H9 (cell line): ENCODE results near the gene ARCN1. TPM values are rescaled to one million over a fixed set of nuclear protein-coding genes. Genes with fewer than 3 reads are reported as not detected.

ENCODE experiments used
- DNase-seq: peaks from one replicate; pipeline ENCODE4 v3.0.0-alpha.2; 2017
- H2AFZ ChIP-seq: one replicate; pipeline ENCODE4 v1.6.1; 2013; ENCODE audit warnings: mild to moderate bottlenecking, low read length, control low read depth, moderate library complexity
- H2AK5ac ChIP-seq: 2 replicates; pipeline ENCODE4 v1.6.1; 2013; ENCODE audit warnings: low read length, control low read depth, mixed read lengths; ENCODE audit not compliant: insufficient read length
- H2BK120ac ChIP-seq: one replicate; pipeline ENCODE4 v1.6.1; 2013; ENCODE audit warnings: low read depth, mild to moderate bottlenecking, low read length, control low read depth, inconsistent platforms; ENCODE audit not compliant: poor library complexity, severe bottlenecking
- H2BK12ac ChIP-seq: 2 replicates; pipeline ENCODE4 v1.6.1; 2013; ENCODE audit warnings: low read length, control low read depth, mixed read lengths, low read depth; ENCODE audit not compliant: insufficient read length
- H2BK15ac ChIP-seq: 2 replicates; pipeline ENCODE4 v1.6.1; 2013; ENCODE audit warnings: low read depth, low read length, control low read depth
- H2BK20ac ChIP-seq: one replicate; pipeline ENCODE4 v1.6.1; 2013; ENCODE audit warnings: low read depth, mild to moderate bottlenecking, low read length, control low read depth, inconsistent platforms; ENCODE audit not compliant: poor library complexity, severe bottlenecking
- H2BK5ac ChIP-seq: 2 replicates; pipeline ENCODE4 v1.6.1; 2013; ENCODE audit warnings: low read length, control low read depth, mixed read lengths; ENCODE audit not compliant: insufficient read length
- H3K14ac ChIP-seq: 2 replicates; pipeline ENCODE4 v1.6.1; 2013; ENCODE audit warnings: low read length, control low read depth; ENCODE audit not compliant: insufficient read depth
- H3K18ac ChIP-seq: 2 replicates; pipeline ENCODE4 v1.6.1; 2013; ENCODE audit warnings: low read depth, mild to moderate bottlenecking, mixed read lengths, low read length, control low read depth; ENCODE audit not compliant: insufficient read length
- H3K23ac ChIP-seq: 2 replicates; pipeline ENCODE4 v1.6.1; 2013; ENCODE audit warnings: low read length, control low read depth, mixed read lengths, low read depth; ENCODE audit not compliant: insufficient read length
- H3K23me2 ChIP-seq: 2 replicates; pipeline ENCODE4 v1.6.1; 2013; ENCODE audit warnings: low read depth, mild to moderate bottlenecking, mixed read lengths, low read length, control low read depth; ENCODE audit not compliant: insufficient read length, poor library complexity, severe bottlenecking
- H3K27ac ChIP-seq: 2 replicates; pipeline ENCODE4 v1.5.1; 2013; ENCODE audit warnings: low read length, control low read depth, mixed read lengths, low read depth; ENCODE audit not compliant: insufficient read length
- H3K27me3 ChIP-seq: 2 replicates; pipeline ENCODE4 v1.6.1; 2013; ENCODE audit warnings: low read length, control low read depth, inconsistent platforms; ENCODE audit not compliant: insufficient read depth
- H3K4ac ChIP-seq: 2 replicates; pipeline ENCODE4 v1.6.1; 2013; ENCODE audit warnings: low read depth, mild to moderate bottlenecking, control low read depth, inconsistent platforms, low read length, moderate library complexity
- H3K4me1 ChIP-seq: 2 replicates; pipeline ENCODE4 v1.6.1; 2013; ENCODE audit warnings: low read length, control low read depth, inconsistent platforms; ENCODE audit not compliant: insufficient read depth
- H3K4me2 ChIP-seq: 2 replicates; pipeline ENCODE4 v1.6.1; 2013; ENCODE audit warnings: low read length, control low read depth, mixed read lengths; ENCODE audit not compliant: insufficient read length, insufficient read depth
- H3K56ac ChIP-seq: 2 replicates; pipeline ENCODE4 v1.6.1; 2013; ENCODE audit warnings: low read depth, mild to moderate bottlenecking, mixed read lengths, low read length, control low read depth; ENCODE audit not compliant: insufficient read length
- H3K79me1 ChIP-seq: 2 replicates; pipeline ENCODE4 v1.6.1; 2013; ENCODE audit warnings: low read depth, mild to moderate bottlenecking, moderate library complexity, low read length, control low read depth, inconsistent platforms; ENCODE audit not compliant: insufficient read depth, poor library complexity, severe bottlenecking
- H3K79me2 ChIP-seq: 2 replicates; pipeline ENCODE4 v1.6.1; 2013; ENCODE audit warnings: low read length, control low read depth, inconsistent platforms; ENCODE audit not compliant: insufficient read depth
- H3K9ac ChIP-seq: 2 replicates; pipeline ENCODE4 v1.6.1; 2013; ENCODE audit warnings: low read length, control low read depth, mixed read lengths; ENCODE audit not compliant: insufficient read length; ENCODE audit errors: extremely low read depth
- H3K9me3 ChIP-seq: one replicate; pipeline ENCODE4 v1.6.1; 2013; ENCODE audit warnings: low read depth, low read length, inconsistent platforms; ENCODE audit not compliant: control insufficient read depth
- H3T11ph ChIP-seq: one replicate; pipeline ENCODE4 v1.6.1; 2013; ENCODE audit warnings: mild to moderate bottlenecking, low read length, control low read depth, inconsistent platforms
- H4K20me1 ChIP-seq: one replicate; pipeline ENCODE4 v1.6.1; 2013; ENCODE audit not compliant: control insufficient read depth, insufficient read length, insufficient read depth
- H4K5ac ChIP-seq: 2 replicates; pipeline ENCODE4 v1.6.1; 2013; ENCODE audit warnings: low read depth, mild to moderate bottlenecking, mixed read lengths, low read length, control low read depth; ENCODE audit not compliant: insufficient read length
- H4K8ac ChIP-seq: replicated peaks from 2 replicates; pipeline ENCODE4 v1.6.1; 2013; ENCODE audit warnings: low read length, control low read depth, mixed read lengths, low read depth; ENCODE audit not compliant: insufficient read length
- H4K91ac ChIP-seq: 2 replicates; pipeline ENCODE4 v1.6.1; 2013; ENCODE audit warnings: low read depth, mild to moderate bottlenecking, moderate library complexity, mixed read lengths, low read length, control low read depth; ENCODE audit not compliant: insufficient read length
- H3K27ac Mint-ChIP-seq, 3 experiments: 2 replicates in 2 of 3; 3 replicates in 1 of 3; pipeline ENCODE4 v1.8.0; 2020 to 2021; ENCODE audit warnings: mixed read lengths in 3 of 3, mild to moderate bottlenecking in 1 of 3, moderate library complexity in 1 of 3
- H3K27me3 Mint-ChIP-seq: 2 replicates; pipeline ENCODE4 v1.8.0; 2021; ENCODE audit warnings: low read depth, mild to moderate bottlenecking, moderate library complexity, mixed read lengths
- H3K36me3 Mint-ChIP-seq, 3 experiments: 2 replicates in 2 of 3; 3 replicates in 1 of 3; pipeline ENCODE4 v1.8.0; 2020 to 2021; ENCODE audit warnings: low read depth in 3 of 3, mixed read lengths in 3 of 3; ENCODE audit not compliant: insufficient read depth in 1 of 3
- H3K4me1 Mint-ChIP-seq, 2 experiments: 2 replicates each; pipeline ENCODE4 v1.8.0; 2020; ENCODE audit warnings: mixed read lengths in 2 of 2
- H3K4me3 Mint-ChIP-seq, 2 experiments: 2 replicates in 1 of 2; 3 replicates in 1 of 2; pipeline ENCODE4 v1.8.0; 2020 to 2021; ENCODE audit warnings: mild to moderate bottlenecking in 2 of 2, mixed read lengths in 2 of 2, moderate library complexity in 1 of 2
- H3K9me3 Mint-ChIP-seq, 2 experiments: 2 replicates in 1 of 2; 3 replicates in 1 of 2; pipeline ENCODE4 v1.8.0; 2020; ENCODE audit warnings: mild to moderate bottlenecking in 2 of 2, mixed read lengths in 2 of 2, moderate library complexity in 1 of 2
- CTCF ChIP-seq: fragments of 200-600 bp; sonication (generic); conservative IDR thresholded peaks from 3 replicates; pipeline ENCODE4 v1.8.0; 2021; ENCODE audit warnings: antibody characterized with exemption, mild to moderate bottlenecking
- WGBS: extraction: QIAGEN DNeasy Blood & Tissue Kit; methylation state at CpG from one replicate; pipeline ENCODE4 v1.1.7; 2013; ENCODE audit warnings: missing lambda C conversion rate, low lambda C conversion rate, mixed read lengths; ENCODE audit not compliant: insufficient read length; ENCODE audit errors: extremely low coverage; 5-methylcytosine and 5-hydroxymethylcytosine counted together
- total RNA-seq: library from RNA; stranded (reverse); gene quantifications from 2 replicates; pipeline ENCODE4 v1.2.1, GENCODE V29; 2021

ARCN1 gene
- total RNA-seq, 1 experiment from 2014 or later = 152 TPM

- H2AK5ac ChIP-seq = no peak overlapping the region
- no peak overlapping the region for H3T11ph ChIP-seq
- peaks cover 41 to 90% (median 85%) of the 10 kb centered on the region in 3 experiments; a peak in 6 of 7 replicates for H3K36me3 Mint-ChIP-seq
- H3K14ac ChIP-seq = no peak overlapping the region
- H3K79me2 ChIP-seq = no peaks in the 10 kb centered on the region
- no peaks in the 10 kb centered on the region for H3K23me2 ChIP-seq
- H3K27me3 Mint-ChIP-seq = no peaks in the 10 kb centered on the region
- H3K18ac ChIP-seq = no peak overlapping the region
- no peak overlapping the region for H3K27ac ChIP-seq
- peak overlapping the region in 1 of 3 experiments; percentile 28; a peak in 1 of 7 replicates for H3K27ac Mint-ChIP-seq
- H3K56ac ChIP-seq = no peak overlapping the region
- no peak overlapping the region for H2BK120ac ChIP-seq
- H3K4me1 Mint-ChIP-seq = no peaks in the 10 kb centered on the region
- H2BK5ac ChIP-seq = no peak overlapping the region
- H4K91ac ChIP-seq = no peak overlapping the region
- no peak overlapping the region for H4K5ac ChIP-seq
- DNase-seq = no peak
- H2BK15ac ChIP-seq = no peak overlapping the region
- H3K9ac ChIP-seq = no peak overlapping the region
- no peak overlapping the region for H2BK20ac ChIP-seq
- no peak overlapping the region for H3K4ac ChIP-seq
- no CpG with 5 or more reads among the region's 5 CpGs for WGBS
- H3K9me3 Mint-ChIP-seq = no peaks in the 10 kb centered on the region
- H3K4me3 Mint-ChIP-seq = no peak overlapping the region
- H3K4me1 ChIP-seq = no peaks in the 10 kb centered on the region
- no peaks in the 10 kb centered on the region for H3K79me1 ChIP-seq
- no peak overlapping the region for H2AFZ ChIP-seq
- H3K27me3 ChIP-seq = no peaks in the 10 kb centered on the region
- no peak for TF ChIP-seq CTCF
- H3K23ac ChIP-seq = no peak overlapping the region
- H2BK12ac ChIP-seq = no peak overlapping the region
- H3K9me3 ChIP-seq = no peaks in the 10 kb centered on the region
- H3K4me2 ChIP-seq = no peak overlapping the region
- H4K8ac ChIP-seq = no peak overlapping the region
- H4K20me1 ChIP-seq = no peaks in the 10 kb centered on the region
Observed at GRCh38 chr11:118648291-118648690, 76.1 kb downstream of the ARCN1 start.
